ENCODE measurements around the gene PRRC2B. TPM values are rescaled to one million over a fixed set of nuclear protein-coding genes. Genes with fewer than 3 reads are reported as not detected.

The PRRC2B gene
- total RNA-seq, 1 experiment from 2014 or later: 200 TPM

- intact Hi-C loops (cut with micrococcal nuclease; ENCODE audit: unreplicated experiment) (no loop called here), in situ Hi-C loops (cut with HindIII; ENCODE audit: low pct_unique_long_range_greater_than_20kb, low sequenced_read_pairs) (no loop called here)
- POLR2A ChIA-PET: no interaction called here
- no TSS peak for BruUV-seq (replicated peaks)
- DNase-seq (ENCODE audit: low read depth, low spot score): no peak
- TF ChIP-seq POLR2AphosphoS5 (IDR thresholded peaks at IDR 0.05; ENCODE audit: low read depth, low read length) (no peak), REST (IDR thresholded peaks at IDR 0.05; ENCODE audit: insufficient read depth in 1 of 2, low read depth in 2 of 2, low read length in 1 of 2) (no peak), SIN3A (IDR thresholded peaks at IDR 0.05; ENCODE audit: borderline replicate concordance, insufficient read depth, low read depth, low read length) (no peak), TCF7L2 (IDR thresholded peaks at IDR 0.05; ENCODE audit: low read depth, low read length) (no peak), CTCF (IDR thresholded peaks at IDR 0.05) (no peak)
- H3K4me3 ChIP-seq (ENCODE audit: low read depth in 2 of 2, low read length in 2 of 2): no peak overlapping the region
- no peak overlapping the region for H3K27ac ChIP-seq (ENCODE audit: low read length)
- ATAC-seq: no peak
- CTCF ChIA-PET: no interaction called here
- H3K36me3 ChIP-seq (ENCODE audit: control insufficient read depth, insufficient read depth, low read length): peaks cover 2% of the 10 kb centered on the region; the same call in 1 of the 2 replicates
- no peaks in the 10 kb centered on the region for H3K27me3 ChIP-seq (ENCODE audit: control insufficient read depth, insufficient read depth, low read length)
- no peaks in the 10 kb centered on the region for H3K9me3 ChIP-seq (ENCODE audit: control insufficient read depth, insufficient read depth, low read depth, low read length)
- peaks cover 17% of the 10 kb centered on the region for H3K4me1 ChIP-seq (ENCODE audit: control insufficient read depth, insufficient read depth, low read length)
Measured at GRCh38 chr9:131500377-131500776, 106.5 kb downstream of the PRRC2B start.

GRCh38 chr9:131500939-131501541 lies 107.2 kb downstream of the PRRC2B start:
- POLR2A ChIA-PET: no interaction called here
- ATAC-seq (peak; percentile 7; the same call in 1 of the 2 replicates), DNase-seq (ENCODE audit: low read depth, low spot score) (no peak)
- Histone ChIP-seq H3K36me3 (ENCODE audit: control insufficient read depth, insufficient read depth, low read length) (peaks cover 2% of the 10 kb centered on the region; the same call in 1 of the 2 replicates), H3K9me3 (ENCODE audit: control insufficient read depth, insufficient read depth, low read depth, low read length) (no peaks in the 10 kb centered on the region), H3K27me3 (ENCODE audit: control insufficient read depth, insufficient read depth, low read length) (no peaks in the 10 kb centered on the region), H3K4me3 (ENCODE audit: low read depth in 2 of 2, low read length in 2 of 2) (no peak overlapping the region), H3K4me1 (ENCODE audit: control insufficient read depth, insufficient read depth, low read length) (peaks cover 17% of the 10 kb centered on the region), H3K27ac (ENCODE audit: low read length) (peak overlapping the region; percentile 12; the same call in 1 of the 2 replicates)
- in situ Hi-C loops (cut with HindIII; ENCODE audit: low pct_unique_long_range_greater_than_20kb, low sequenced_read_pairs): no loop called here
- CTCF ChIA-PET: no interaction called here
- no peak for TF ChIP-seq CTCF (IDR thresholded peaks at IDR 0.05)
- no peak for TF ChIP-seq TCF7L2 (IDR thresholded peaks at IDR 0.05; ENCODE audit: low read depth, low read length)
- TF ChIP-seq REST (IDR thresholded peaks at IDR 0.05; ENCODE audit: insufficient read depth in 1 of 2, low read depth in 2 of 2, low read length in 1 of 2): no peak
- no peak for TF ChIP-seq SIN3A (IDR thresholded peaks at IDR 0.05; ENCODE audit: borderline replicate concordance, insufficient read depth, low read depth, low read length)
- no peak for TF ChIP-seq POLR2AphosphoS5 (IDR thresholded peaks at IDR 0.05; ENCODE audit: low read depth, low read length)
- no TSS peak for BruUV-seq (replicated peaks)
- intact Hi-C loops (cut with micrococcal nuclease; ENCODE audit: unreplicated experiment): no loop called here

Measured in Panc1 (cell line).